HepG2 (cell line): ENCODE results near the gene FN1. TPM values are rescaled to one million over a fixed set of nuclear protein-coding genes. Genes with fewer than 3 reads are reported as not detected.

Experiments used
- IRF2 ChIP-seq: IDR thresholded peaks from 2 replicates; pipeline ENCODE4 v1.6.1; 2018; ENCODE audit warnings: missing genetic modification reagents, missing compliant biosample characterization
- JUNB ChIP-seq: sonication (generic); formaldehyde crosslinking; IDR thresholded peaks from 2 replicates; pipeline ENCODE4 v1.8.0; 2022; ENCODE audit warnings: missing genetic modification reagents, mild to moderate bottlenecking, borderline replicate concordance
- NFKBIZ ChIP-seq: IDR thresholded peaks from 2 replicates; pipeline ENCODE4 v1.6.1; 2018; ENCODE audit warnings: missing genetic modification reagents, missing compliant biosample characterization
- POLR2A ChIP-seq, 2 experiments: IDR thresholded peaks; 2 replicates each; pipeline ENCODE4 v1.6.1; 2011; ENCODE audit warnings: low read depth in 2 of 2, low read length in 2 of 2, mild to moderate bottlenecking in 1 of 2, moderate library complexity in 1 of 2; ENCODE audit not compliant: insufficient read depth in 1 of 2
- RBFOX2 ChIP-seq: fragments of 200-400 bp; formaldehyde crosslinking; IDR thresholded peaks from 2 replicates; pipeline ENCODE4 v1.6.1; 2017; ENCODE audit warnings: low read depth, mild to moderate bottlenecking, low read length
- SMAD3 ChIP-seq: sonication (generic); formaldehyde crosslinking; IDR thresholded peaks from 2 replicates; pipeline ENCODE4 v1.4.0; 2020; ENCODE audit warnings: missing genetic modification reagents
- TBL1XR1 ChIP-seq: fragments of 150-350 bp; IDR thresholded peaks from 2 replicates; pipeline ENCODE4 v1.6.1; 2014; ENCODE audit warnings: borderline replicate concordance, low read length; ENCODE audit not compliant: partially characterized antibody
- ZNF180 ChIP-seq: sonication (generic); formaldehyde crosslinking; IDR thresholded peaks from 2 replicates; pipeline ENCODE4 v1.4.0; 2020; ENCODE audit warnings: low read depth, missing genetic modification reagents, borderline replicate concordance
- ZNF256 ChIP-seq: sonication (generic); formaldehyde crosslinking; conservative IDR thresholded peaks from 2 replicates; pipeline ENCODE4 v1.4.0; 2020; ENCODE audit warnings: missing genetic modification reagents
- ZNF446 ChIP-seq: sonication (generic); formaldehyde crosslinking; IDR thresholded peaks from 2 replicates; pipeline ENCODE4 v1.5.0; 2020; ENCODE audit warnings: mild to moderate bottlenecking, missing genetic modification reagents
- ZNF644 ChIP-seq: IDR thresholded peaks from 2 replicates; pipeline ENCODE4 v1.6.1; 2016; ENCODE audit warnings: low read depth
- ZNF737 ChIP-seq: sonication (generic); formaldehyde crosslinking; IDR thresholded peaks from 2 replicates; pipeline ENCODE4 v1.5.0; 2020; ENCODE audit warnings: missing genetic modification reagents, mild to moderate bottlenecking, borderline replicate concordance
- polyA plus RNA-seq, 8 experiments: library from polyadenylated mRNA; depleted of rRNA in 3 of 8; stranded (reverse) in 7 of 8; unstranded in 1 of 8; fragments of >200 nt; fragmentation: Illumina TruSeq in 4 of 8; extraction: Trizol in 4 of 8; gene quantifications; 2 replicates each; pipeline versions ENCODE4 v1.2.1 to v1.2.3, GENCODE V29; 2011 to 2016; ENCODE audit warnings: low read depth in 4 of 8, missing spikeins in 1 of 8, mixed read lengths in 1 of 8; ENCODE audit not compliant: insufficient read depth in 1 of 8
- total RNA-seq, 5 experiments: library from RNA; depleted of rRNA; stranded (reverse); fragments of >200 nt; fragmentation: Illumina TruSeq; extraction: Trizol; gene quantifications; 2 replicates each; pipeline ENCODE4 v1.2.3, GENCODE V29; 2016; ENCODE audit warnings: low read depth in 1 of 5
- TF ChIP-seq, protein P1 (sequence below): sonication (generic); formaldehyde crosslinking; conservative IDR thresholded peaks from 2 replicates; pipeline ENCODE4 v1.4.0; 2020; ENCODE audit warnings: mild to moderate bottlenecking, missing genetic modification reagents, moderate library complexity
- TF ChIP-seq, protein P2 (sequence below): IDR thresholded peaks from 2 replicates; pipeline ENCODE4 v1.6.1; 2016; ENCODE audit warnings: missing biosample characterization, missing genetic modification reagents, low read depth
- TF ChIP-seq, protein P3 (sequence below): sonication (generic); formaldehyde crosslinking; IDR thresholded peaks from 2 replicates; pipeline ENCODE4 v1.4.0; 2020; ENCODE audit warnings: mild to moderate bottlenecking, missing genetic modification reagents

FN1 gene
- total and polyA plus RNA-seq, 2 of the 13 experiments (the other 11 are each of a cell fraction or from before 2014, with no cell fraction given): 1,847 to 6,471 TPM

DNA sequence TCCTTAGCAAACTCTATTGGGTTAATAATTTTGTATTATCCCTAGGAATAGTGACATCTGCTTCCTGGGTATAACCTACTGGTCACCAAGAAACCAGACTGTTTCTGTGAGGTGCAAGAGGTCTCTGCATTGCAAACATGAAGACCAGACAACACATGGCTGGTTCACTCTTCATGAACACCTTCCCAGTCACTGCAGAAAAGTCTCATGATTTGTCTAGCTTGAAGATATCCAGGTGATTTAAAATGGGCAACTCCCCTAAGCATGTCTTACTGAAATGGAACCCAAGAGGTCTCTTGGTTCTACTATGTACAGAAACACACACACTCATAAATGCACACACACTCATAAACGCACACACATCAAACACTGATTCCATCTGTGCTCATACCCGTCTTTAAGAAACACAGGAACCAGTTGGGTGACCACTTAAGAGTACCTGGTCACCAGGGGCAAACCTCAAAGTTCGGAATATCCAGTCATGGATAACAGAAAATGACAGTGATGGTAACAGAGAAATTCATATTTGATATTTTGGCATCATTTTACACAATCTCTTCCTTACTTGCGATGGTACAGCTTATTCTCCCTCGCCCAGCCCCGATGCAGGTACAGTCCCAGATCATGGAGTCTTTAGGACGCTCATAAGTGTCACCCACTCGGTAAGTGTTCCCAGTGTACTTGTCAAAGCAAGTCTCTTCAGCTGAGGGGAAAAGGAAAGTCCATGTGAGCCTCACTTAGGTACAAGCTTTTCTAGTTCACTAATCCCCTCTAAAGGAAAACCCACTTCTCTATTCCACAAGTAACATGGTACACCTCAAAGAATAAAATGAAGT lies 2.9 kb downstream of the FN1 start (continued):
- TF ChIP-seq, protein P1, sequence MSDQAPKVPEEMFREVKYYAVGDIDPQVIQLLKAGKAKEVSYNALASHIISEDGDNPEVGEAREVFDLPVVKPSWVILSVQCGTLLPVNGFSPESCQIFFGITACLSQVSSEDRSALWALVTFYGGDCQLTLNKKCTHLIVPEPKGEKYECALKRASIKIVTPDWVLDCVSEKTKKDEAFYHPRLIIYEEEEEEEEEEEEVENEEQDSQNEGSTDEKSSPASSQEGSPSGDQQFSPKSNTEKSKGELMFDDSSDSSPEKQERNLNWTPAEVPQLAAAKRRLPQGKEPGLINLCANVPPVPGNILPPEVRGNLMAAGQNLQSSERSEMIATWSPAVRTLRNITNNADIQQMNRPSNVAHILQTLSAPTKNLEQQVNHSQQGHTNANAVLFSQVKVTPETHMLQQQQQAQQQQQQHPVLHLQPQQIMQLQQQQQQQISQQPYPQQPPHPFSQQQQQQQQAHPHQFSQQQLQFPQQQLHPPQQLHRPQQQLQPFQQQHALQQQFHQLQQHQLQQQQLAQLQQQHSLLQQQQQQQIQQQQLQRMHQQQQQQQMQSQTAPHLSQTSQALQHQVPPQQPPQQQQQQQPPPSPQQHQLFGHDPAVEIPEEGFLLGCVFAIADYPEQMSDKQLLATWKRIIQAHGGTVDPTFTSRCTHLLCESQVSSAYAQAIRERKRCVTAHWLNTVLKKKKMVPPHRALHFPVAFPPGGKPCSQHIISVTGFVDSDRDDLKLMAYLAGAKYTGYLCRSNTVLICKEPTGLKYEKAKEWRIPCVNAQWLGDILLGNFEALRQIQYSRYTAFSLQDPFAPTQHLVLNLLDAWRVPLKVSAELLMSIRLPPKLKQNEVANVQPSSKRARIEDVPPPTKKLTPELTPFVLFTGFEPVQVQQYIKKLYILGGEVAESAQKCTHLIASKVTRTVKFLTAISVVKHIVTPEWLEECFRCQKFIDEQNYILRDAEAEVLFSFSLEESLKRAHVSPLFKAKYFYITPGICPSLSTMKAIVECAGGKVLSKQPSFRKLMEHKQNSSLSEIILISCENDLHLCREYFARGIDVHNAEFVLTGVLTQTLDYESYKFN (CRISPR knock-in tag): no peak
- TF ChIP-seq POLR2A (IDR thresholded peaks at IDR 0.05; ENCODE audit: insufficient read depth in 1 of 2, low read depth in 2 of 2, low read length in 2 of 2) (peak; percentile 28 to 52; a peak in 3 of 4 replicates), JUNB (CRISPR knock-in tag) (no peak), NFKBIZ (CRISPR knock-in tag) (no peak), RBFOX2 (peak; percentile 87), ZNF446 (CRISPR knock-in tag) (no peak), ZNF737 (CRISPR knock-in tag) (no peak), ZNF644 (0 out of 2 replicates have a peak, but pooled peaks have one; percentile 18), ZNF180 (CRISPR knock-in tag) (no peak), TBL1XR1 (no peak), IRF2 (0 out of 2 replicates have a peak, but pooled peaks have one; percentile 8), ZNF256 (CRISPR knock-in tag) (peak; percentile 5; the same call in 1 of the 2 replicates), SMAD3 (CRISPR knock-in tag) (0 out of 2 replicates have a peak, but pooled peaks have one; percentile 1)
- TF ChIP-seq, protein P2, sequence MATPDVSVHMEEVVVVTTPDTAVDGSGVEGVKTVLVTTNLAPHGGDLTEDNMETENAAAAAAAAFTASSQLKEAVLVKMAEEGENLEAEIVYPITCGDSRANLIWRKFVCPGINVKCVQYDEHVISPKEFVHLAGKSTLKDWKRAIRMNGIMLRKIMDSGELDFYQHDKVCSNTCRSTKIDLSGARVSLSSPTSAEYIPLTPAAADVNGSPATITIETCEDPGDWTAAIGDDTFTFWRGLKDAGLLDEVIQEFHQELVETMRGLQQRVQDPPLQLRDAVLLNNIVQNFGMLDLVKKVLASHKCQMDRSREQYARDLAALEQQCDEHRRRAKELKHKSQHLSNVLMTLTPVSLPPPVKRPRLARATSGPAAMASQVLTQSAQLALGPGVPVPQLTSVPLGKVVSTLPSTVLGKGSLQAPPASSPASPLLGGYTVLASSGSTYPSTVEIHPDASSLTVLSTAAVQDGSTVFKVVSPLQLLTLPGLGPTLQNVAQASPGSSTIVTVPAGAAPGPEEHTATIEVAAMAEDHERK: no peak
- TF ChIP-seq, protein P3, sequence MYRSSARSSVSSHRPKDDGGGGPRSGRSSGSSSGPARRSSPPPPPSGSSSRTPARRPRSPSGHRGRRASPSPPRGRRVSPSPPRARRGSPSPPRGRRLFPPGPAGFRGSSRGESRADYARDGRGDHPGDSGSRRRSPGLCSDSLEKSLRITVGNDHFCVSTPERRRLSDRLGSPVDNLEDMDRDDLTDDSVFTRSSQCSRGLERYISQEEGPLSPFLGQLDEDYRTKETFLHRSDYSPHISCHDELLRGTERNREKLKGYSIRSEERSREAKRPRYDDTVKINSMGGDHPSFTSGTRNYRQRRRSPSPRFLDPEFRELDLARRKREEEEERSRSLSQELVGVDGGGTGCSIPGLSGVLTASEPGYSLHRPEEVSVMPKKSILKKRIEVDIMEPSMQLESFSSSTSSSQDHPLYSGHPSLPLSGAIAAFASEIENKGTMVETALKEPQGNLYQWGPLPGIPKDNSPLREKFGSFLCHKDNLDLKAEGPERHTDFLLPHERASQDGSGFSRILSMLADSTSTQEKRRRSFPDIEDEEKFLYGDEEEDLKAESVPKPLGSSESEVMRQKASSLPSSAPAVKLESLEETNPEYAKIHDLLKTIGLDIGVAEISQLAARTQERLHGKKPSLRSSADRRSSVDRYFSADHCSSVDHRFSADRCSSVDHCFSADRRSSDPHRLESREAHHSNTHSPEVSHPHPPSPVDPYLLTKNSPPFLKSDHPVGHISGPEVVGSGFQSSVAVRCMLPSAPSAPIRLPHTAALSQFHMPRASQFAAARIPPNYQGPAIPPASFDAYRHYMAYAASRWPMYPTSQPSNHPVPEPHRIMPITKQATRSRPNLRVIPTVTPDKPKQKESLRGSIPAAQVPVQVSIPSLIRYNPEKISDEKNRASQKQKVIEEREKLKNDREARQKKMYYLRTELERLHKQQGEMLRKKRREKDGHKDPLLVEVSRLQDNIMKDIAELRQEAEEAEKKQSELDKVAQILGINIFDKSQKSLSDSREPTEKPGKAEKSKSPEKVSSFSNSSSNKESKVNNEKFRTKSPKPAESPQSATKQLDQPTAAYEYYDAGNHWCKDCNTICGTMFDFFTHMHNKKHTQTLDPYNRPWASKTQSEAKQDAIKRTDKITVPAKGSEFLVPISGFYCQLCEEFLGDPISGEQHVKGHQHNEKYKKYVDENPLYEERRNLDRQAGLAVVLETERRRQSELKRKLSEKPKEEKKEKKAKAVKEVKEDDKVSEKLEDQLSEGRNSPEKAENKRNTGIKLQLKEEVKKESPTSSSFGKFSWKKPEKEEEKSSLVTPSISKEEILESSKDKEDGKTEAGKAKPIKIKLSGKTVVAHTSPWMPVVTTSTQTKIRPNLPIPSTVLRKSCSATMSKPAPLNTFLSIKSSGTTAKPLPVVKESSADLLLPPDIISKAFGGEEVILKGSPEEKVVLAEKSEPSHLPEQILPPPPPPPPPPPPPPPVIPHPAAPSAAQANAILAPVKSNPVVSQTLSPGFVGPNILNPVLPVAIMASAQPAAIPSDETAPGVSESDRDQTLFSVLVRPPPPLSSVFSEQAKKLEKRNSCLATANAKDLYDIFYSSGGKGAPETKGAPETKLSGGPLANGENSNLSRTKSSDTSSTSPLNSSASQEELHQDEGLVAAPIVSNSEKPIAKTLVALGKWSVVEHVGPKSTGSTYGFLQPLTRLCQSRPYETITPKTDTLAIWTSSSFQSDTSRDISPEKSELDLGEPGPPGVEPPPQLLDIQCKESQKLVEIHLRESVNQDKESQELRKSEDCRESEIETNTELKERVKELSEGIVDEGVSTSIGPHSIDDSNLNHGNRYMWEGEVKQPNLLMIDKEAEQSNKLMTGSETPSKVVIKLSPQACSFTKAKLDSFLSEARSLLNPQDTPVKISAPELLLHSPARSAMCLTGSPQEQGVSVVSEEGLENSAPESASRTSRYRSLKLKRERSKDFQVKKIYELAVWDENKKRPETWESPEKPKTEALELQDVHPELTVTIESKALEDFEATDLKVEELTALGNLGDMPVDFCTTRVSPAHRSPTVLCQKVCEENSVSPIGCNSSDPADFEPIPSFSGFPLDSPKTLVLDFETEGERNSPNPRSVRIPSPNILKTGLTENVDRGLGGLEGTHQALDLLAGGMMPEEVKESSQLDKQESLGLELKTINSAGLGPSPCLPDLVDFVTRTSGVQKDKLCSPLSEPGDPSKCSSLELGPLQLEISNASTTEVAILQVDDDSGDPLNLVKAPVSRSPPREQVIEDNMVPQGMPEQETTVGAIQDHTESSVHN: no peak
